Body of pancreas (tissue), 4 donors: Measurements from ENCODE around the gene TLL2.

Experiments used
- CTCF ChIP-seq, 7 experiments: fragments of 450-650 bp in 4 of 7; fragments of 200-600 bp in 3 of 7; sonication (generic) in 3 of 7; IDR thresholded peaks; one replicate each; pipeline ENCODE4 v1.5.1; 2016 to 2019; ENCODE audit warnings: antibody characterized with exemption in 7 of 7
- POLR2A ChIP-seq, 3 donors: fragments of 450-650 bp; IDR thresholded peaks; one replicate each; pipeline ENCODE4 v1.6.1; 2016; ENCODE audit warnings: antibody characterized with exemption in 3 of 3, mild to moderate bottlenecking in 2 of 3

- TF ChIP-seq POLR2A (IDR thresholded peaks at IDR 0.05) (no peak), CTCF (IDR thresholded peaks at IDR 0.05) (no peak)
Observed at GRCh38 chr10:96465599-96465998, 48.1 kb downstream of the TLL2 start.
